Left lung (tissue), 10 donors: ENCODE results near the gene SLX4. TPM values are rescaled to one million over a fixed set of nuclear protein-coding genes. Genes with fewer than 3 reads are reported as not detected.

Experiments
- ATAC-seq: fragments of 200-7000 bp; cut with Tn5 transposase; one replicate; pipeline ENCODE4 v1.9.1; 2020; ENCODE audit warnings: moderate library complexity
- DNase-seq, 4 donors: peaks; one replicate each; pipeline ENCODE4 v3.0.0-alpha.2; 2013 to 2020
- H3K27ac ChIP-seq, 2 donors: fragments of 200-600 bp; sonication (generic) in 1 of 2; one replicate each; pipeline versions ENCODE4 v1.5.0 to v1.8.0; 2020 to 2021
- H3K27me3 ChIP-seq, 2 donors: fragments of 200-600 bp; sonication (generic) in 1 of 2; one replicate each; pipeline versions ENCODE4 v1.5.0 to v1.8.0; 2020 to 2021
- H3K36me3 ChIP-seq, 2 donors: fragments of 200-600 bp; sonication (generic) in 1 of 2; one replicate each; pipeline versions ENCODE4 v1.5.0 to v1.8.0; 2020 to 2021
- H3K4me1 ChIP-seq, 2 donors: fragments of 200-600 bp; one replicate each; pipeline ENCODE4 v1.8.0; 2021
- H3K4me3 ChIP-seq, 2 donors: fragments of 200-600 bp; sonication (generic) in 1 of 2; one replicate each; pipeline versions ENCODE4 v1.5.0 to v1.8.0; 2020 to 2021; ENCODE audit warnings: mild to moderate bottlenecking in 1 of 2
- H3K9me3 ChIP-seq, 2 donors: fragments of 200-600 bp; sonication (generic) in 1 of 2; one replicate each; pipeline versions ENCODE4 v1.5.0 to v1.8.0; 2020 to 2021
- intact Hi-C, 2 donors: fragments of 100-400 bp; cut with DNase I; formaldehyde crosslinking; loops; one replicate each; pipeline versions ENCODE4 v1.11.2 to v1.14.2; 2022
- polyA plus RNA-seq, 6 donors: library from polyadenylated mRNA; unstranded; fragments of 120-200 nt; gene quantifications; one replicate each; pipeline ENCODE4 v1.2.1, GENCODE V29; 2013; ENCODE audit not compliant: insufficient read length in 6 of 6
- total RNA-seq, 2 donors: library from RNA; stranded (reverse); fragmentation: NEBNext Ultra II Directional; extraction: Animal tissue kit (Norgen Biotek cat#: 25700); gene quantifications; one replicate each; pipeline ENCODE4 v1.2.1, GENCODE V29; 2021
- TF ChIP-seq, protein P1 (sequence below), 2 donors: fragments of 200-600 bp; sonication (generic) in 1 of 2; IDR thresholded peaks; one replicate each; pipeline versions ENCODE4 v1.5.0 to v1.8.0; 2021; ENCODE audit warnings: antibody characterized with exemption in 2 of 2
- donor health status: DM: no; HTN: yes; CAD: no.
- donor health status: DM: no; HTN: no; CAD: no.

The SLX4 gene
- total and polyA plus RNA-seq, 8 donors: 6.7 to 8.1 (median 7.1) TPM

DNA sequence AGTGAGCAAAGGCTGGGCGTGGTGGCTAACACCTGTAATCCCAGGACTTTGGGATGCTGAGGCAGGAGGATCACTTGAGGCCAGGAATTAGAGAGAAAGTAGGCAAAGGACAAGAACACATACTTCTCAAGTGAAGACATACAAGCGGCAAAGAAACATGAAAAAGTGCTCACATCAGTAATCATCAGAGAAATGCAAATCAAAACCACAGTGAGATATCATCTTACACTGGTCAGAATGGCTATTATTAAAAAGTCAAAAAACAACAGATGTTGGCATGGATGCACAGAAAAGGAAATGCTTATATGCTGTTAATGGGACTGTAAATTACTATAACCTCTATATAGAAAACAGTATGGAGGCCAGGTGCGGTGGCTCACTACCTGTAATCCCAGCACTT lies 12.2 kb upstream of the SLX4 start:
- intact Hi-C loops: no loop called here
- no peak overlapping the region for H3K27ac ChIP-seq
- no peak for DNase-seq
- H3K4me1 ChIP-seq: peaks cover 0 to 37% of the 10 kb centered on the region in 2 donors
- no peaks in the 10 kb centered on the region for H3K27me3 ChIP-seq
- TF ChIP-seq, protein P1, sequence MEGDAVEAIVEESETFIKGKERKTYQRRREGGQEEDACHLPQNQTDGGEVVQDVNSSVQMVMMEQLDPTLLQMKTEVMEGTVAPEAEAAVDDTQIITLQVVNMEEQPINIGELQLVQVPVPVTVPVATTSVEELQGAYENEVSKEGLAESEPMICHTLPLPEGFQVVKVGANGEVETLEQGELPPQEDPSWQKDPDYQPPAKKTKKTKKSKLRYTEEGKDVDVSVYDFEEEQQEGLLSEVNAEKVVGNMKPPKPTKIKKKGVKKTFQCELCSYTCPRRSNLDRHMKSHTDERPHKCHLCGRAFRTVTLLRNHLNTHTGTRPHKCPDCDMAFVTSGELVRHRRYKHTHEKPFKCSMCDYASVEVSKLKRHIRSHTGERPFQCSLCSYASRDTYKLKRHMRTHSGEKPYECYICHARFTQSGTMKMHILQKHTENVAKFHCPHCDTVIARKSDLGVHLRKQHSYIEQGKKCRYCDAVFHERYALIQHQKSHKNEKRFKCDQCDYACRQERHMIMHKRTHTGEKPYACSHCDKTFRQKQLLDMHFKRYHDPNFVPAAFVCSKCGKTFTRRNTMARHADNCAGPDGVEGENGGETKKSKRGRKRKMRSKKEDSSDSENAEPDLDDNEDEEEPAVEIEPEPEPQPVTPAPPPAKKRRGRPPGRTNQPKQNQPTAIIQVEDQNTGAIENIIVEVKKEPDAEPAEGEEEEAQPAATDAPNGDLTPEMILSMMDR (IDR thresholded peaks at IDR 0.05): no peak
- no peak overlapping the region for H3K4me3 ChIP-seq
- no peaks in the 10 kb centered on the region for H3K36me3 ChIP-seq
- ATAC-seq: no peak
- no peaks in the 10 kb centered on the region for H3K9me3 ChIP-seq

DNA sequence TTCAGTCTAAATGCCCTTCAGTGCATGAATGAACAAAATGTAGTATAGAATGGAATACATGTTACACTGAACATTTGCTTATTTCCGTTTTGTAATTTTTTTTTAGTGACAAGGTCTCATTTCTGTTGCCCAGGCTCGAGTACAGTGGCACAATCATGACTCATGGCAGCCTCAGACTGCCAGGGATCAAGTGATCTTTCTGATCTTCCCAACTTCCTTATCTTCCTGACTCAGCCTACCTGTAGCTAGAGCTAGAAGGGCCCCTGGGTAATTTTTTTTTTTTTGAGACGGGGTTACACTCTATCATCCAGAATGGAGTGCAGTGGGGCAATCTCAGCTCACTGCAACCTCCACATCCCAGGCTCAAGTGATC lies 7.3 kb upstream of the SLX4 start:
- DNase-seq (no peak), ATAC-seq (peak; percentile 43)
- no peaks in the 10 kb centered on the region for H3K9me3 ChIP-seq
- TF ChIP-seq, protein P1 (IDR thresholded peaks at IDR 0.05): no peak
- H3K27ac ChIP-seq: no peak overlapping the region
- H3K4me3 ChIP-seq: no peak overlapping the region
- H3K27me3 ChIP-seq: no peaks in the 10 kb centered on the region
- peaks cover 0 to 21% of the 10 kb centered on the region in 2 donors for H3K4me1 ChIP-seq
- intact Hi-C loops: no loop called here
- no peaks in the 10 kb centered on the region for H3K36me3 ChIP-seq

DNA sequence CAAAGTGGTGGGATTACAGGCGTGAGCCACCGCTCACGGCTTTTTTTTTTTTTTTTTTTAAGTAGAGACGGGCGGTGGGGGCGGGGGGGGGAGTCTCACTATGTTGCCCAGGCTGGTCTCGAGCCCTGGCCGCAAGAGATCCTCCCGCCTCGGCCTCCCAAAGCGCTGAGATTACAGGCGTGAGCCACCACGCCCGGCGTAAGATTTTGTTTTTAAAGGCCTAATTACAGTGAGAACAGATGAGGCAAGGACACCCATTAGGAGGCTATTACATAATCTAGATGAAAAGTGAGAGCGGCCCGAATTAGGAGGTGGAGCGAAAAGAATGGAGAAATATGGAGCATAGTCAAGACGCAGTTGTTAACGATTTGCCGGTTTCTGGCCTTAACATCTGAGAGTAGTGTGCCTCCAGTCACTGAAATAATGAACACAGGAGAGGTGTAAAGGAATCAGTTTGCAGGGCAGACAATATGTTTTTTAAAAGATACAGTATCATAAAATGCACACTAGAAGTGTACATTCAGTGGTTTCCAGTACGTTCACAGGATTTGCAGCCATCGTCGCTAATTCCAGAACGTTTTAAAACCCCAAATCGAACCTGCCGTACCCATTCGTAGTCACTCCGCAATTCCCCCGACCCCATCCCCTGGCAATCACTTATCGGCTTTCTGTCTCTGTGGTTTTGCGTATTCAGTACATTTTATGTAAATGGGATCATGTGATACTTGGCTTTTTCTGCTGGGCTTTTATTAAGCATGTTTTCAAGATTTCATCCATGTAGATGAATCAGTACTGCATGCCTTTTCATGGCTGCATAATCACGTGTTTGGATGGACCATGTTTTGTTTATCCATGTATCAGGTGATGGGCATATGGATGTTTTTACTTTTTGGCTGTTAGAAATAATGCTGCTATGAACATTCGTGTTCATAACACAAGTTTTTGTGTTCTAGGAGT lies 1.4 kb upstream of the SLX4 start:
- DNase-seq (no peak), ATAC-seq (no peak)
- peaks cover 8 to 42% of the 10 kb centered on the region in 2 donors for H3K4me1 ChIP-seq
- no peaks in the 10 kb centered on the region for H3K27me3 ChIP-seq
- H3K27ac ChIP-seq: peak overlapping the region in 1 of 2 donors; percentile 89
- H3K9me3 ChIP-seq: no peaks in the 10 kb centered on the region
- TF ChIP-seq, protein P1 (IDR thresholded peaks at IDR 0.05): no peak
- peak overlapping the region; percentile 97 to 98 for H3K4me3 ChIP-seq
- H3K36me3 ChIP-seq: no peaks in the 10 kb centered on the region
- intact Hi-C loops: no loop called here

DNA sequence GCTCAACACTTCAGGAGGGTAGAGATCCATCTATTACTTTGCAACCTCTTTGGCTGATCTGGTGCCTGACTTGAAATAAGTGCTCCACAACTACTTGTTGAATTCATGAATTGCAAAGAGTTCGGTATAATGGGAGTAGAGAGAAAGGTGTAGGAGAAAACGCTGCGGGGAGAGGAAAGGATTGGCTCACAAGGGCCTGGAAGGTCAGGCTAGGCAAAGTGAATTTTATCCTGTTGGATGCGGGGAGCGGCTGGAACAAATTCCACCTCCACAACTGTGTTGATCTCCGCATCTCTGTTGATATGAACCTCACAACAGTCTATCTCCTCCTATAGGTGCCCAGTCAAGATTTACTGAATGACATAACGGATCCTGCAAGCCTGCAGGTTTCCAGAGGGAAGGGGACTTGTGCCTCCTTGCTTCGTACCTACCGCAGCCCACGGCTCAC lies 684 bp downstream of the SLX4 start:
- Histone ChIP-seq H3K9me3 (no peaks in the 10 kb centered on the region), H3K4me1 (peaks cover 8 to 42% of the 10 kb centered on the region in 2 donors), H3K4me3 (peak overlapping the region; percentile 97 to 98), H3K27me3 (no peaks in the 10 kb centered on the region), H3K36me3 (peaks cover 0 to 8% of the 10 kb centered on the region in 2 donors), H3K27ac (peak overlapping the region in 1 of 2 donors; percentile 89)
- ATAC-seq: peak; percentile 35
- peak in 1 of 4 donors; percentile 4 for DNase-seq
- intact Hi-C loops: no loop called here
- TF ChIP-seq, protein P1 (IDR thresholded peaks at IDR 0.05): no peak
